IMR-90 (cell line): ENCODE results near the gene ARHGEF7. TPM values are rescaled to one million over a fixed set of nuclear protein-coding genes. Genes with fewer than 3 reads are reported as not detected.

ENCODE experiments used
- ATAC-seq: fragments of 200-7000 bp; cut with Tn5 transposase; 2 replicates; pipeline ENCODE4 v1.9.1; 2020; ENCODE audit warnings: low read depth, mild to moderate bottlenecking, moderate library complexity
- BruUV-seq: library from RNA; stranded (reverse); fragments of 400-500 nt; replicated peaks from 2 replicates; lab custom pipeline; 2021; lab: Mats Ljungman, UMichigan
- CTCF ChIA-PET: fragments of 300-600 bp; formaldehyde crosslinking; extraction: SDS; loops from one replicate; lab custom pipeline; 2021; ENCODE audit warnings: antibody characterized with exemption; lab: Yijun Ruan, JAX
- POLR2A ChIA-PET: fragments of 300-600 bp; sonication (Branson Sonifier 250); formaldehyde crosslinking; loops from one replicate; lab custom pipeline; 2022; ENCODE audit warnings: antibody characterized with exemption; ENCODE audit not compliant: unreplicated experiment; lab: Charles Lee
- DNase-seq: peaks from one replicate; pipeline ENCODE4 v3.0.0; 2013
- H2AFZ ChIP-seq: replicated peaks from 2 replicates; pipeline ENCODE3; 2013; ENCODE audit warnings: low read length, mild to moderate bottlenecking; ENCODE audit not compliant: poor library complexity
- H2AK5ac ChIP-seq: 2 replicates; pipeline ENCODE4 v1.6.1; 2013; ENCODE audit warnings: low read depth, low read length, inconsistent platforms
- H2AK9ac ChIP-seq: replicated peaks from 2 replicates; pipeline ENCODE3; 2013; ENCODE audit warnings: mild to moderate bottlenecking, low read depth, low read length, moderate library complexity; ENCODE audit not compliant: poor library complexity
- H2BK120ac ChIP-seq: 2 replicates; pipeline ENCODE4 v1.6.1; 2013; ENCODE audit warnings: low read depth, low read length, inconsistent platforms
- H2BK15ac ChIP-seq: 3 replicates; pipeline ENCODE4 v1.6.1; 2013; ENCODE audit warnings: low read depth, low read length, inconsistent platforms
- H2BK20ac ChIP-seq: 2 replicates; pipeline ENCODE4 v1.6.1; 2013; ENCODE audit warnings: low read depth, mild to moderate bottlenecking, inconsistent platforms, low read length, moderate library complexity
- H2BK5ac ChIP-seq: 2 replicates; pipeline ENCODE4 v1.6.1; 2013; ENCODE audit warnings: mild to moderate bottlenecking, low read depth, low read length, inconsistent platforms; ENCODE audit not compliant: poor library complexity, severe bottlenecking
- H3K14ac ChIP-seq: replicated peaks from 2 replicates; pipeline ENCODE4 v1.6.1; 2013; ENCODE audit warnings: low read depth, low read length, inconsistent platforms
- H3K18ac ChIP-seq: 2 replicates; pipeline ENCODE4 v1.6.1; 2013; ENCODE audit warnings: low read depth, low read length, control low read depth
- H3K23ac ChIP-seq: 2 replicates; pipeline ENCODE4 v1.6.1; 2013; ENCODE audit warnings: low read depth, low read length, inconsistent platforms
- H3K27ac ChIP-seq: 2 replicates; pipeline ENCODE4 v1.5.1; 2013; ENCODE audit warnings: mild to moderate bottlenecking, control low read depth, low read length; ENCODE audit not compliant: insufficient read depth
- H3K27me3 ChIP-seq: 2 replicates; pipeline ENCODE4 v1.6.1; 2013; ENCODE audit warnings: low read length; ENCODE audit not compliant: control insufficient read depth, insufficient read depth
- H3K36me3 ChIP-seq: 2 replicates; pipeline ENCODE4 v1.6.1; 2013; ENCODE audit warnings: low read length, mixed read lengths; ENCODE audit not compliant: control insufficient read depth, insufficient read depth
- H3K4ac ChIP-seq: 2 replicates; pipeline ENCODE4 v1.6.1; 2013; ENCODE audit warnings: low read depth, low read length, inconsistent platforms
- H3K4me1 ChIP-seq: 2 replicates; pipeline ENCODE4 v1.6.1; 2013; ENCODE audit warnings: low read length, mixed read lengths; ENCODE audit not compliant: control insufficient read depth, insufficient read depth
- H3K4me2 ChIP-seq: 2 replicates; pipeline ENCODE4 v1.6.1; 2013; ENCODE audit warnings: low read depth, mild to moderate bottlenecking, control low read depth, low read length, moderate library complexity
- H3K4me3 ChIP-seq: 2 replicates; pipeline ENCODE4 v1.5.1; 2013; ENCODE audit warnings: low read depth, mild to moderate bottlenecking, control low read depth, low read length, moderate library complexity; ENCODE audit not compliant: insufficient read depth
- H3K56ac ChIP-seq: 2 replicates; pipeline ENCODE4 v1.6.1; 2013; ENCODE audit warnings: low read length, inconsistent platforms; ENCODE audit not compliant: insufficient read depth; ENCODE audit errors: extremely low read depth
- H3K79me1 ChIP-seq, 2 experiments: 2 replicates each; pipeline ENCODE4 v1.6.1; 2013; ENCODE audit warnings: low read length in 2 of 2, inconsistent platforms in 1 of 2, low read depth in 1 of 2
- H3K9ac ChIP-seq: 2 replicates; pipeline ENCODE4 v1.6.1; 2013; ENCODE audit warnings: low read depth, low read length, control low read depth
- H3K9me1 ChIP-seq: 2 replicates; pipeline ENCODE4 v1.6.1; 2013; ENCODE audit warnings: low read length, inconsistent platforms; ENCODE audit not compliant: insufficient read depth
- H3K9me3 ChIP-seq: 2 replicates; pipeline ENCODE4 v1.6.1; 2013; ENCODE audit warnings: low read length; ENCODE audit not compliant: control insufficient read depth, insufficient read depth
- H4K20me1 ChIP-seq: 2 replicates; pipeline ENCODE4 v1.6.1; 2013; ENCODE audit warnings: low read length, inconsistent platforms; ENCODE audit not compliant: insufficient read depth
- H4K5ac ChIP-seq: 2 replicates; pipeline ENCODE4 v1.6.1; 2013; ENCODE audit warnings: mild to moderate bottlenecking, low read depth, low read length, control low read depth
- H4K8ac ChIP-seq, 2 experiments: 2 replicates each; pipeline ENCODE4 v1.6.1; 2013; ENCODE audit warnings: low read depth in 2 of 2, low read length in 2 of 2, control low read depth in 1 of 2, inconsistent platforms in 1 of 2
- H4K91ac ChIP-seq: 2 replicates; pipeline ENCODE4 v1.6.1; 2013; ENCODE audit warnings: low read depth, low read length, inconsistent platforms; ENCODE audit not compliant: insufficient read depth
- CEBPB ChIP-seq: IDR thresholded peaks from 2 replicates; pipeline ENCODE4 v1.6.1; 2012; ENCODE audit warnings: low read depth, low read length, improper control_type of control experiment
- CTCF ChIP-seq: conservative IDR thresholded peaks from 2 replicates; pipeline ENCODE4 v1.5.1; 2012; ENCODE audit warnings: mild to moderate bottlenecking, low read depth, low read length, improper control_type of control experiment
- FOS ChIP-seq: fragments of 150-350 bp; IDR thresholded peaks from 2 replicates; pipeline ENCODE4 v1.6.1; 2016; ENCODE audit warnings: low read depth, low read length
- MAFK ChIP-seq: IDR thresholded peaks from 2 replicates; pipeline ENCODE4 v1.6.1; 2012; ENCODE audit warnings: low read depth, low read length, improper control_type of control experiment
- NFE2L2 ChIP-seq: fragments of 150-350 bp; IDR thresholded peaks from 2 replicates; pipeline ENCODE4 v1.6.1; 2016; ENCODE audit warnings: low read depth, mild to moderate bottlenecking, low read length
- RAD21 ChIP-seq: IDR thresholded peaks from 2 replicates; pipeline ENCODE4 v1.6.1; 2012; ENCODE audit warnings: low read length, improper control_type of control experiment
- RFX5 ChIP-seq: IDR thresholded peaks from 2 replicates; pipeline ENCODE4 v1.8.0; 2012; ENCODE audit warnings: low read depth, mild to moderate bottlenecking, low read length, moderate library complexity
- WGBS, 2 experiments: methylation state at CpG; one replicate each; pipeline versions ENCODE4 v1.1.5 to v1.1.7; 2013; ENCODE audit warnings: missing lambda C conversion rate in 2 of 2; ENCODE audit not compliant: insufficient read length in 1 of 2; ENCODE audit errors: extremely low coverage in 2 of 2; 5-methylcytosine and 5-hydroxymethylcytosine counted together
- dilution Hi-C: fragments of 300-500 bp; cut with HindIII; formaldehyde crosslinking; loops from one replicate; pipeline ENCODE4 v1.14.3; 2018; ENCODE audit warnings: low sequenced_read_pairs; ENCODE audit not compliant: unreplicated experiment
- in situ Hi-C: fragments of 300-500 bp; cut with MboI; formaldehyde crosslinking; loops from 3 replicates; pipeline ENCODE4 v1.14.3; 2019; ENCODE audit warnings: low sequenced_read_pairs, inconsistent platforms, mixed read lengths
- intact Hi-C: fragments of 100-400 bp; cut with micrococcal nuclease; formaldehyde crosslinking; loops from 2 replicates; pipeline ENCODE4 v1.10.0; 2022
- polyA plus RNA-seq, 3 experiments: library from polyadenylated mRNA; depleted of rRNA; stranded (reverse); fragments of >200 nt; gene quantifications; 2 replicates each; pipeline ENCODE4 v1.2.3, GENCODE V29; 2012; ENCODE audit warnings: low replicate concordance in 1 of 3
- total RNA-seq: library from RNA; depleted of rRNA; stranded (reverse); fragments of >200 nt; gene quantifications from 2 replicates; pipeline ENCODE4 v1.2.3, GENCODE V29; 2012

ARHGEF7 gene
- total and polyA plus RNA-seq, 2 of the 4 experiments (the other 2 are of a cell fraction): 32.9 to 59.0 TPM

GRCh38 chr13:111120422-111120821 is 5.3 kb downstream of the ARHGEF7 start:
- CTCF ChIA-PET: no interaction called here
- BruUV-seq: no TSS peak
- no peak overlapping the region; the same call in 1 of the 2 replicates for H3K18ac ChIP-seq
- H2BK5ac ChIP-seq: no peak overlapping the region
- no peak overlapping the region for H3K9ac ChIP-seq
- H3K27me3 ChIP-seq: peaks cover 42% of the 10 kb centered on the region
- no peak overlapping the region for H2BK20ac ChIP-seq
- POLR2A ChIA-PET: interaction anchor here (0.6 kb wide), 1 partner anchor 9 kb away, joined by 3 read pairs; no protein-coding TSS in a partner anchor
- no peak overlapping the region for H4K91ac ChIP-seq
- H3K36me3 ChIP-seq: no peaks in the 10 kb centered on the region
- peak overlapping the region; percentile 41; the same call in 1 of the 2 replicates for H3K27ac ChIP-seq
- no peak overlapping the region for H2BK120ac ChIP-seq
- TF ChIP-seq CTCF: no peak
- TF ChIP-seq NFE2L2: no peak
- no peak for TF ChIP-seq MAFK
- TF ChIP-seq RAD21: no peak
- no peak for TF ChIP-seq FOS
- no peak for TF ChIP-seq RFX5
- no peak for TF ChIP-seq CEBPB
- no peaks in the 10 kb centered on the region for H3K9me3 ChIP-seq
- no peaks in the 10 kb centered on the region for H3K79me1 ChIP-seq
- no peak overlapping the region for H3K23ac ChIP-seq
- no peak overlapping the region for H4K8ac ChIP-seq
- H3K4me3 ChIP-seq: no peak overlapping the region
- 70% methylated on average over 4 of the region's 12 CpGs; no CpG with 5 or more reads in 1 of the 2 experiments for WGBS, 2 experiments
- no peak overlapping the region for H3K56ac ChIP-seq
- no peak overlapping the region for H2AK9ac ChIP-seq
- H4K5ac ChIP-seq: no peak overlapping the region; the same call in 1 of the 2 replicates
- in situ Hi-C loops: no loop called here
- intact Hi-C loops: no loop called here
- peaks cover 9% of the 10 kb centered on the region; the same call in 1 of the 2 replicates for H3K4me1 ChIP-seq
- H4K20me1 ChIP-seq: no peaks in the 10 kb centered on the region
- H2AFZ ChIP-seq: no peak overlapping the region
- dilution Hi-C loops: no loop called here
- no peak overlapping the region for H2AK5ac ChIP-seq
- H2BK15ac ChIP-seq: no peak overlapping the region
- DNase-seq (no peak), ATAC-seq (no peak)
- no peak overlapping the region; the same call in 1 of the 2 replicates for H3K4me2 ChIP-seq
- H3K4ac ChIP-seq: no peak overlapping the region
- H3K14ac ChIP-seq: no peak overlapping the region
- 0 out of 2 replicates have a peak, but pooled peaks cover 3% of the 10 kb centered on the region for H3K9me1 ChIP-seq
